Adrenal gland (tissue), 5 donors: ENCODE measurements around the gene HBG1.

Experiments used
- CTCF ChIP-seq, 6 experiments: fragments of 450-650 bp in 4 of 6; fragments of 200-600 bp in 2 of 6; sonication (generic) in 1 of 6; IDR thresholded peaks; 1 replicate in 5 of 6; 2 replicates in 1 of 6; pipeline versions ENCODE4 v1.5.1 to v1.8.0; 2016 to 2021; ENCODE audit warnings: antibody characterized with exemption in 6 of 6, mild to moderate bottlenecking in 2 of 6, moderate library complexity in 1 of 6
- POLR2A ChIP-seq, 2 donors: fragments of 450-650 bp; IDR thresholded peaks; one replicate each; pipeline ENCODE4 v1.6.1; 2017; ENCODE audit warnings: antibody characterized with exemption in 2 of 2, mild to moderate bottlenecking in 2 of 2, moderate library complexity in 1 of 2
- donor health status: DM: no; HTN: no; CAD: no.

- TF ChIP-seq CTCF (IDR thresholded peaks at IDR 0.05) (no peak), POLR2A (IDR thresholded peaks at IDR 0.05) (no peak)
Observed at GRCh38 chr11:5240458-5240857, 9.2 kb downstream of the HBG1 start.
